Measurements from ENCODE around the gene DHFR2. TPM values are rescaled to one million over a fixed set of nuclear protein-coding genes. Genes with fewer than 3 reads are reported as not detected.

Gene DHFR2
- total RNA-seq, 1 experiment from 2014 or later: 9.8 TPM

- H3K9me3 ChIP-seq (ENCODE audit: low read depth, low read length, poor library complexity, severe bottlenecking): no peaks in the 10 kb centered on the region
- H3K27me3 ChIP-seq (replicated peaks; ENCODE audit: insufficient read depth, low read depth, low read length, poor library complexity): no peaks in the 10 kb centered on the region
- intact Hi-C loops (cut with micrococcal nuclease; ENCODE audit: unreplicated experiment): loop anchor here (5.0 kb wide), 1 partner anchor 202 kb away; no protein-coding TSS in a partner anchor
- no peak for TF ChIP-seq EZH2 (IDR thresholded peaks at IDR 0.05; ENCODE audit: borderline replicate concordance, low read depth, low read length, poor library complexity, severe bottlenecking)
- TF ChIP-seq, protein P1, sequence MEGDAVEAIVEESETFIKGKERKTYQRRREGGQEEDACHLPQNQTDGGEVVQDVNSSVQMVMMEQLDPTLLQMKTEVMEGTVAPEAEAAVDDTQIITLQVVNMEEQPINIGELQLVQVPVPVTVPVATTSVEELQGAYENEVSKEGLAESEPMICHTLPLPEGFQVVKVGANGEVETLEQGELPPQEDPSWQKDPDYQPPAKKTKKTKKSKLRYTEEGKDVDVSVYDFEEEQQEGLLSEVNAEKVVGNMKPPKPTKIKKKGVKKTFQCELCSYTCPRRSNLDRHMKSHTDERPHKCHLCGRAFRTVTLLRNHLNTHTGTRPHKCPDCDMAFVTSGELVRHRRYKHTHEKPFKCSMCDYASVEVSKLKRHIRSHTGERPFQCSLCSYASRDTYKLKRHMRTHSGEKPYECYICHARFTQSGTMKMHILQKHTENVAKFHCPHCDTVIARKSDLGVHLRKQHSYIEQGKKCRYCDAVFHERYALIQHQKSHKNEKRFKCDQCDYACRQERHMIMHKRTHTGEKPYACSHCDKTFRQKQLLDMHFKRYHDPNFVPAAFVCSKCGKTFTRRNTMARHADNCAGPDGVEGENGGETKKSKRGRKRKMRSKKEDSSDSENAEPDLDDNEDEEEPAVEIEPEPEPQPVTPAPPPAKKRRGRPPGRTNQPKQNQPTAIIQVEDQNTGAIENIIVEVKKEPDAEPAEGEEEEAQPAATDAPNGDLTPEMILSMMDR (conservative IDR thresholded peaks at IDR 0.05; ENCODE audit: low read depth, low read length): no peak
- ChIA-PET POLR2A (ENCODE audit: low non-redundant PET) (no interaction called here), CTCF (no interaction called here)
- H3K36me3 ChIP-seq (ENCODE audit: insufficient read depth, low read length, poor library complexity, severe bottlenecking): peaks cover 8% of the 10 kb centered on the region
- no peak for DNase-seq (ENCODE audit: low spot score)
- H3K4me3 ChIP-seq (ENCODE audit: low read depth, low read length, poor library complexity, severe bottlenecking): peak overlapping the region; percentile 84
- peak overlapping the region; percentile 97 for H3K27ac ChIP-seq (ENCODE audit: low read depth, low read length, poor library complexity, severe bottlenecking)
- no TSS peak for BruUV-seq (replicated peaks)
- peaks cover 14% of the 10 kb centered on the region for H3K4me1 ChIP-seq (ENCODE audit: insufficient read depth, low read length, poor library complexity, severe bottlenecking)
These were observed 1.6 kb upstream of the DHFR2 start for GRCh38 chr3:94064243-94064860.

GRCh38 chr3:94063496-94064119 lies 892 bp upstream of the DHFR2 start:
- ChIA-PET POLR2A (ENCODE audit: low non-redundant PET) (interaction anchor here (0.7 kb wide), 1 partner anchor 74 kb away, joined by 8 read pairs; no protein-coding TSS in a partner anchor), CTCF (no interaction called here)
- peak overlapping the region; percentile 84 for H3K4me3 ChIP-seq (ENCODE audit: low read depth, low read length, poor library complexity, severe bottlenecking)
- no TSS peak for BruUV-seq (replicated peaks)
- peaks cover 8% of the 10 kb centered on the region for H3K36me3 ChIP-seq (ENCODE audit: insufficient read depth, low read length, poor library complexity, severe bottlenecking)
- no peaks in the 10 kb centered on the region for H3K27me3 ChIP-seq (replicated peaks; ENCODE audit: insufficient read depth, low read depth, low read length, poor library complexity)
- H3K9me3 ChIP-seq (ENCODE audit: low read depth, low read length, poor library complexity, severe bottlenecking): no peaks in the 10 kb centered on the region
- TF ChIP-seq EZH2 (IDR thresholded peaks at IDR 0.05; ENCODE audit: borderline replicate concordance, low read depth, low read length, poor library complexity, severe bottlenecking): no peak
- TF ChIP-seq, protein P1 (conservative IDR thresholded peaks at IDR 0.05; ENCODE audit: low read depth, low read length): no peak
- intact Hi-C loops (cut with micrococcal nuclease; ENCODE audit: unreplicated experiment): loop anchor here (1.0 to 5.0 kb wide), 3 partner anchors 59 to 201 kb away; partner anchors contain the start of gene ARL13B
- H3K4me1 ChIP-seq (ENCODE audit: insufficient read depth, low read length, poor library complexity, severe bottlenecking): peaks cover 14% of the 10 kb centered on the region
- H3K27ac ChIP-seq (ENCODE audit: low read depth, low read length, poor library complexity, severe bottlenecking): peak overlapping the region; percentile 97
- DNase-seq (ENCODE audit: low spot score): peak; percentile 15

GRCh38 chr3:94061297-94061696 lies 1.4 kb downstream of the DHFR2 start:
- no peak overlapping the region for H3K27ac ChIP-seq (ENCODE audit: low read depth, low read length, poor library complexity, severe bottlenecking)
- H3K9me3 ChIP-seq (ENCODE audit: low read depth, low read length, poor library complexity, severe bottlenecking): no peaks in the 10 kb centered on the region
- no peak overlapping the region for H3K4me3 ChIP-seq (ENCODE audit: low read depth, low read length, poor library complexity, severe bottlenecking)
- peaks cover 8% of the 10 kb centered on the region for H3K36me3 ChIP-seq (ENCODE audit: insufficient read depth, low read length, poor library complexity, severe bottlenecking)
- intact Hi-C loops (cut with micrococcal nuclease; ENCODE audit: unreplicated experiment): loop anchor here (5.0 kb wide), 1 partner anchor 199 kb away; no protein-coding TSS in a partner anchor
- TF ChIP-seq EZH2 (IDR thresholded peaks at IDR 0.05; ENCODE audit: borderline replicate concordance, low read depth, low read length, poor library complexity, severe bottlenecking): no peak
- TF ChIP-seq, protein P1 (conservative IDR thresholded peaks at IDR 0.05; ENCODE audit: low read depth, low read length): no peak
- H3K27me3 ChIP-seq (replicated peaks; ENCODE audit: insufficient read depth, low read depth, low read length, poor library complexity): no peaks in the 10 kb centered on the region
- peaks cover 14% of the 10 kb centered on the region for H3K4me1 ChIP-seq (ENCODE audit: insufficient read depth, low read length, poor library complexity, severe bottlenecking)
- CTCF ChIA-PET: no interaction called here
- no peak for DNase-seq (ENCODE audit: low spot score)
- POLR2A ChIA-PET (ENCODE audit: low non-redundant PET): no interaction called here
- no TSS peak for BruUV-seq (replicated peaks)
